GM12873 (cell line): Measurements from ENCODE around the gene MAPK1.

ENCODE experiments used
- TF ChIP-seq, protein P1 (sequence below): IDR thresholded peaks from 2 replicates; pipeline ENCODE4 v1.5.1; 2012; ENCODE audit warnings: low read depth, mild to moderate bottlenecking, moderate library complexity, low read length, control low read depth; ENCODE audit not compliant: insufficient read depth; ENCODE audit errors: missing control alignments

MAPK1 gene

DNA sequence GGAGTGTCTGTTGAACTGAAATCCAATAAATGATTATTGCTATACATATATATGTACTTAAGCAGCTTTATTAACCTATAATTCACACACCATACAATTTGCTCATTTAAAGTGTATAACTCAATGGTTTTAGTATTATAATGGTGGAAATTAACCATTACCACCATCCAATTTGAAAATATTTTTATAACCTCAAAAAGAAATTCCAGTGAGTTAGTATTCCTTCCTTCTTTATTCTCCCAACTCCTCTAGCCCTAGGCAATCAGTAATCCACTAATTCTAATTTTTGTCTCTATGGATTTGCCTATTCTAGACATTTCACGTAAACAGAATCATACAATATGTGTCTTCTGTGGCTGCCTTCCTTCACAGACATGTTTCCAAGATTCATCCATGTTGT, 64.8 kb downstream of the MAPK1 start:
- TF ChIP-seq, protein P1, sequence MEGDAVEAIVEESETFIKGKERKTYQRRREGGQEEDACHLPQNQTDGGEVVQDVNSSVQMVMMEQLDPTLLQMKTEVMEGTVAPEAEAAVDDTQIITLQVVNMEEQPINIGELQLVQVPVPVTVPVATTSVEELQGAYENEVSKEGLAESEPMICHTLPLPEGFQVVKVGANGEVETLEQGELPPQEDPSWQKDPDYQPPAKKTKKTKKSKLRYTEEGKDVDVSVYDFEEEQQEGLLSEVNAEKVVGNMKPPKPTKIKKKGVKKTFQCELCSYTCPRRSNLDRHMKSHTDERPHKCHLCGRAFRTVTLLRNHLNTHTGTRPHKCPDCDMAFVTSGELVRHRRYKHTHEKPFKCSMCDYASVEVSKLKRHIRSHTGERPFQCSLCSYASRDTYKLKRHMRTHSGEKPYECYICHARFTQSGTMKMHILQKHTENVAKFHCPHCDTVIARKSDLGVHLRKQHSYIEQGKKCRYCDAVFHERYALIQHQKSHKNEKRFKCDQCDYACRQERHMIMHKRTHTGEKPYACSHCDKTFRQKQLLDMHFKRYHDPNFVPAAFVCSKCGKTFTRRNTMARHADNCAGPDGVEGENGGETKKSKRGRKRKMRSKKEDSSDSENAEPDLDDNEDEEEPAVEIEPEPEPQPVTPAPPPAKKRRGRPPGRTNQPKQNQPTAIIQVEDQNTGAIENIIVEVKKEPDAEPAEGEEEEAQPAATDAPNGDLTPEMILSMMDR = no peak

DNA sequence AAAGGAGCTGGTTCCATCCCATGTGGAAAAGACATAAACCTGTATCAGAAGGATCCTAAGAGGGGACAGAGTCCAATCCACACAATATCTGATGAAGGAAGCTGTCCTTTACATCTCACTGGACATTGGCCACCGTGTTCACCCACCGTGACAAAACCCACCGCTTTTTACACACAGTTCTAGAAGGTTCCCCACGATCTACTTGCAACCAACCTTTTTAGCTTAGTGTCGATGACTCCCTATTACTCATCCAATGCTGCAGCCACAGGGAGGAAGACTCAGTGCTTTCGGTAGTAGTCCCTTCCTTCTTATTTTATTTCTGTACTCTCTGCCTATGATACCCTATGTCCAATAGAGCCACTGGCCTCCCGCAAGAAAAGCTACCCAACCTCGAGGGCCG, 65.4 kb downstream of the MAPK1 start:
- TF ChIP-seq, protein P1 = no peak

DNA sequence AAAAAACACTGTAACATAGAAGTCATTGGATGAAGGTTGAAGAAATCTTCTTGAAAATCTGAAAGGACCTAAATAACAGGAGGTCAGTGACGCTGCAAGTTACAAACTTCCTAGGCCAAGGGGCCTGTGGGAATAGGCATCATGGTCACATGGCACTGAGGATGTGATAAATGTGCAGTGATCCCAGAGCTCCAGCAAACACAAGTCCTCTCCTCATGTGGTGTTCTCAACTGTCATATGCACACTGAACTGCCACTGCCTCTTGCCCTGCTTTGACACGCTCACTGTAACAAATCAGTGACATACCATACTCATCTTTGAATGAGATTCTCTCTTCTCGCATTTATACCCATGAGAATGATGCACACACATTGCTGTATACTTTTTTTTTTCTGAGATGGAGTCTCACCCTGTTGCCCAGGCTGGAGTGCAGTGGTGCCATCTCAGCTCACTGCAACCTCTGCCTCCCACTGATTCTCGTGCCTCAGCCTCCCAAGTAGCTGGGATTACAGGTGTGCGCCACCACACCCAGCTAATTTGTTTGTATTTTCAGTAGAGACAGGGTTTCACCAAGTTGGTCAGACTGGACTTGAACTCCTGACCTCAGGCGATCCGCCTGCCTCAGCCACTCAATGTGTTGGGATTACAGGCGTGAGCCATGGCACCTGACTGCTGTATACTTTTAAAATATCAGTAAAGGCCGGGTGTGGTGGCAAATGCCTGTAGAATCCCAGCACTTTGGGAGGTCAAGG, 66.7 kb downstream of the MAPK1 start:
- TF ChIP-seq, protein P1 = no peak

DNA sequence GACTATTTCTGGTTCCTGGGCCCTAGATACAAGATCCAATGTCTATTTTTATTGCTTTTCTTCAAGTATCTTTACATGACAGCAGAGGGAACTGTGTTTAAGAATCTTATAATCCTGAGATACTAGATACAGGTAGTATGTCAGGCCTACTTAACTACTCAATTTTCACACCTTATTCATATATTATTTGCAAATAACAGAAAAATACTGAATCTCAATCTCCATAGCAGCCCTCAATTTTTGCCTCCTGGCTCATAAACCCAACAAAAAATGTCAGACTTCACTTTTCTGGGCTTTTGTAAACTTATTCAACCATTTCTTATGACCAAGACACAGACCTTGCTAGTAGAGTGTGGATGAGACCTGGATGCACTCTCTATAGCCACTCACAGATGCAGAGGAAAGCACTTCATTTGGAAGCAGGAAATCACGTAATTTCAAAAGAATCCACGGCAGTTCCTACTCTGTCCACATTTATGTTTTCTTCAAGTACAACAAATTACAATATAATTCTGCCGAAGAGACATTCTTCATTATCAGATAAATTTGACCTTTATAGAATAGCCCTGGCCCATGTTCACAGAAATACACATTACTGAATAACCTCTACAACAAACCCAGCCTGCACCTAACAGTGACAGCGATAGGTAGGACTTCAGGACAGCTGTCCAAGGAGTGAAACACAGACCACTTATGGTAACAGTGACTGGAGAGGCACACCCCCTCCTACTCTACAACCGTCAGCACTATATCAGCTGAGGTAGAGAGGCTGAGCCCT, 69.8 kb downstream of the MAPK1 start:
- TF ChIP-seq, protein P1 = no peak

DNA sequence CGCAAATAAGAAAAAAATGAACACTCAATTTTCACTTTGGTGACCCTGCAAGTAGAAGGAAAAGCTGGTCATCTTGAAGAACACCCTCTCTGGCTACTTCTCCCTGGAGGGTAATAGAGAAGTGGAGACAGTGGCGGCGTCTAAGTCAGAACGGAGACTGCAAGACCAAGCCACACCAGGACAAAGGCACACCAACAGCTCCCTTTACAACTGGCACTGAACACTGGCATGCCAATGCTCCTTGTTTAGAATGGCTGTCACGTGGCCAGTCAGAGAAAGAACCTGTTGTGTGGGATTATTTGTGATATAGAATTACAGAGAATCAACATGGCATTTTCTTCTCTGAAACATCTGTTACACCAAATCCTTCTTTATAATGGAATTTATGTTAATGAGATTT, 70.6 kb downstream of the MAPK1 start:
- TF ChIP-seq, protein P1 = no peak

DNA sequence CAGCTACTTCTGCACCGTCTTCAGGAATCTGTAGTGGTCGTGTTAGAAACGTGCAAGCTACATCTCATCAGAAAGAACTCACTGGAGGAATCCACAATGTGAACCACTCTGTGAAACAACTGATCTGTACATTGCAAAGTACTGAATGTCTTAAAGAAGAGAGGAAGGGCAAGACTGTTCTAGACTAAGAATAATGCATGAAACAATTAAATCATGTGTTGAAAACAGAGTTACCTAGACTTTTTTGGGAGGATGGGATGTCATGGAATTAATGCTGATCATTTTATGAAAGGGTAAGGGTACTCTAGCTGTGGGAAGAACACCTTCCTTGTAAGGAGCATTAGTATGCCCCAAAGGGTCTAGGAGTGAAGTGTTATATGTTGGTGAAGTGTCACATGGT, 71.2 kb downstream of the MAPK1 start:
- TF ChIP-seq, protein P1 = no peak
